PFSK-1 (cell line): ENCODE results near the gene DNM3.

Experiments used
- SIN3A ChIP-seq: IDR thresholded peaks from 2 replicates; pipeline ENCODE4 v1.6.1; 2012; ENCODE audit warnings: mild to moderate bottlenecking, low read length, moderate library complexity, borderline replicate concordance; ENCODE audit not compliant: insufficient read depth
- TF ChIP-seq, protein P1 (sequence below), 2 experiments: IDR thresholded peaks; 2 replicates each; pipeline versions ENCODE4 v1.6.1 to v1.8.0; 2011 to 2012; ENCODE audit warnings: low read depth in 2 of 2, low read length in 2 of 2, control low read depth in 1 of 2, inconsistent platforms in 1 of 2, mild to moderate bottlenecking in 1 of 2, moderate library complexity in 1 of 2; ENCODE audit not compliant: insufficient read depth in 1 of 2

DNA sequence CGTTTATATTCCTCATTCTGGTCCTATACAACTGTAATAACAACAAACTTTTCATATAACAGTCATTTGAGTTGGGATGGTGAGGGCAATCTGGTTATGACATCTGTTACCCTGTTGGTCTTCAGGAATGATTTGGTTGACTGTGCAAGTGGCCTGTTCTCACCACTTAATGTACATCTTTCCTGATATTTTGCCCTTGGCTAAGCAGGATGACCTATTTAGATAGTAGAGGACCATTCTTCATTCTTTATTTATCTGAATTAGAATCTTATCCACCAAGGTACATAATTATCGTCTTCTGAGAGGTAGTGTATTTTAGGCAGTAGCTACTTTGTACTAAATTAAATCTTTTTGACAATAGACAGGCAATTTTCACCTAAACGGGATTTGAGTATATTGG, 154.3 kb downstream of the DNM3 start:
- TF ChIP-seq, protein P1, sequence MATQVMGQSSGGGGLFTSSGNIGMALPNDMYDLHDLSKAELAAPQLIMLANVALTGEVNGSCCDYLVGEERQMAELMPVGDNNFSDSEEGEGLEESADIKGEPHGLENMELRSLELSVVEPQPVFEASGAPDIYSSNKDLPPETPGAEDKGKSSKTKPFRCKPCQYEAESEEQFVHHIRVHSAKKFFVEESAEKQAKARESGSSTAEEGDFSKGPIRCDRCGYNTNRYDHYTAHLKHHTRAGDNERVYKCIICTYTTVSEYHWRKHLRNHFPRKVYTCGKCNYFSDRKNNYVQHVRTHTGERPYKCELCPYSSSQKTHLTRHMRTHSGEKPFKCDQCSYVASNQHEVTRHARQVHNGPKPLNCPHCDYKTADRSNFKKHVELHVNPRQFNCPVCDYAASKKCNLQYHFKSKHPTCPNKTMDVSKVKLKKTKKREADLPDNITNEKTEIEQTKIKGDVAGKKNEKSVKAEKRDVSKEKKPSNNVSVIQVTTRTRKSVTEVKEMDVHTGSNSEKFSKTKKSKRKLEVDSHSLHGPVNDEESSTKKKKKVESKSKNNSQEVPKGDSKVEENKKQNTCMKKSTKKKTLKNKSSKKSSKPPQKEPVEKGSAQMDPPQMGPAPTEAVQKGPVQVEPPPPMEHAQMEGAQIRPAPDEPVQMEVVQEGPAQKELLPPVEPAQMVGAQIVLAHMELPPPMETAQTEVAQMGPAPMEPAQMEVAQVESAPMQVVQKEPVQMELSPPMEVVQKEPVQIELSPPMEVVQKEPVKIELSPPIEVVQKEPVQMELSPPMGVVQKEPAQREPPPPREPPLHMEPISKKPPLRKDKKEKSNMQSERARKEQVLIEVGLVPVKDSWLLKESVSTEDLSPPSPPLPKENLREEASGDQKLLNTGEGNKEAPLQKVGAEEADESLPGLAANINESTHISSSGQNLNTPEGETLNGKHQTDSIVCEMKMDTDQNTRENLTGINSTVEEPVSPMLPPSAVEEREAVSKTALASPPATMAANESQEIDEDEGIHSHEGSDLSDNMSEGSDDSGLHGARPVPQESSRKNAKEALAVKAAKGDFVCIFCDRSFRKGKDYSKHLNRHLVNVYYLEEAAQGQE (IDR thresholded peaks at IDR 0.05; ENCODE audit: insufficient read depth in 1 of 2, low read depth in 2 of 2, low read length in 2 of 2) = no peak
- no peak for TF ChIP-seq SIN3A
